GM19372 (cell line): ENCODE measurements around the gene MAPK8.
"Not testable (repeated sequence)": the region's sequence is repeated elsewhere in the genome, so short reads cannot be mapped to it uniquely, and the experiment has no call there.

Source experiments
- ATAC-seq: cut with Tn5 transposase; IDR thresholded peaks from one replicate; pipeline ENCODE4 v1.9.1; 2021; ENCODE audit warnings: mild to moderate bottlenecking, low read depth, moderate library complexity; ENCODE audit not compliant: unreplicated experiment

The MAPK8 gene

DNA sequence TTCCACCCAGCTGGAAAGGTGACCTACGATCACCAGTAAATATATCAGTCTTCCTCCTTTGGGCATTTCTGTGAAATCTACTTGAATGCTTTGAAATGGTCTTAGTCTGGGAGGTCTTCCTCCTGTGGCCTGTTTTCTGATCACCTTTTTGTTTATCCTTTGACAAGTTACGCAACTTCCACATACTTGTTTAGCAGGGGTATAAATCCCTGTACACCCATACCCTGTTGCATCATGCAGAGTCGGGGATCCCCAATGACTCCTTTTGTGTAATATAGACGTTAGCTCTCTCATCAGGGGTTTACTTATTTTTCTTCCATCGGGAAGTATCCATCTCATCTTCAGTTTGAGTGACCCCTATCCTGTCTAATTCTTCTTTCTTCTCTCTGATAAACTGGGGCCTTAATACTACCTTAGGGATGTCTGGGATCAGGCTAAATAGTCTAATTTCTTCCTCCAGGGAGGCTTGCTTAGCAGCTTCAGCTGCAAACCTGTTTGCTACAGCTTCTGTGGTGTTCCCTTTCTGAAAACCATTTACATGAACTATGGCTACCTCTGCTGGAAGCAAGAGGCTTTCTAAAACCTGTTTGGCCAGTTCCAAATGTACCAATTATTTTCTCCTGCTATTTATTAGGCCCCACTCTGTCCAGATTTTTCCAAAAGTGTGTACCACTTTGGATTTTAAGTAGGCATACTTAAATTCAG, 25.8 kb downstream of the MAPK8 start:
- no peak for ATAC-seq

DNA sequence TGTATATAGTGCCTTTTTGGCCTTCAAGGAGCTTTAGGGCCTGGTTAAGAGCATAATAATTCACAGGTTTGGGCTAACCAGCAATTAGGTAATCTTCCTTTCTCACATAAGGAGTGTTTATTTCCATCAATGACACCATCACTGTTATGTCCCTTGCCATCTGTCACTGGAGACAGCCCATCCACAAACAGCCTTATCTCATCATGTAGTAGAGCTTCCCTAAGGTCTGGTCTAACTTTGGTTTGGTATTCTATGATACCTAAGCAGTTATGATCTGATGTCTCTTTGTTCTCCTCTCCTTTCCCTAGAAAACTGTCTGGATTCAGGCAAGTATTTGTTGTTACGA, 26.4 kb downstream of the MAPK8 start:
- ATAC-seq = no peak

DNA sequence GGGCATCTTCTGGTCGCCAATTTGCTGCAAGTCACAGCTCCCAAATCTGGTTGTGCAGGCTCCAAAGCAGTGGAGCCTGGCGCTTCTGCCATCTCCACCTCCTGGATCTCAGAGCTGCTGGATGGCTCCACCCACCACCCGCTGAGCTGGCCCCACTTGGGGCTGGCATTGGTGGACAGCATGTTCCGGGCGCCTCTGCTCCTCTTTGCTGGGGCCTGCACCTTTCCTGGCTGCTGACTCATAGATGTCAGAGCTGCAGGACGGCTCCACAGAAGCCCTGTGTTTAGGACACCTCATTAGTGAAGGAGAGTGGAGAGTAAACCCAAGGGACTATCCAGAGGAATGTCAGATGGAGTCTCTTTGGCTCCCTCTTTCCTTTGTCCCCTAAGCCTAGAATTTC, 27.4 kb downstream of the MAPK8 start:
- no peak for ATAC-seq

DNA sequence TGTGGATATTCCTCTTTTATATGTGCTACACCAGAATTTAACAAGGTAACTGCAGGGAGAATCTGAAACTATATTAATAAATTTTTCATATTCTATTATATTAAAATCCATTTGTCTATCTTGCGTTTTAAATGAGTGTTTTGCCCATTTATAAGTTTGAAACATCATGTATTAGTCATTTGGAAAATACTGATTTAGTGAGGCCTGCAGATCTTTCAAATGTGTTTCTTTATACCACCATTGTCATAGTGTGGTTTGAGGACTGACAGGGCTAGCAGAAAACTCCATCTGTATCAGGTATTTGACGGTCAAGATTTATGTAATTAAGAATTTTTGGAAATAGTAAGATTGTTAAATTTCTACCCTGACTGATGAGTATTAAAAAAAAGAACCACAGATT, 29.3 kb downstream of the MAPK8 start:
- ATAC-seq = no peak

DNA sequence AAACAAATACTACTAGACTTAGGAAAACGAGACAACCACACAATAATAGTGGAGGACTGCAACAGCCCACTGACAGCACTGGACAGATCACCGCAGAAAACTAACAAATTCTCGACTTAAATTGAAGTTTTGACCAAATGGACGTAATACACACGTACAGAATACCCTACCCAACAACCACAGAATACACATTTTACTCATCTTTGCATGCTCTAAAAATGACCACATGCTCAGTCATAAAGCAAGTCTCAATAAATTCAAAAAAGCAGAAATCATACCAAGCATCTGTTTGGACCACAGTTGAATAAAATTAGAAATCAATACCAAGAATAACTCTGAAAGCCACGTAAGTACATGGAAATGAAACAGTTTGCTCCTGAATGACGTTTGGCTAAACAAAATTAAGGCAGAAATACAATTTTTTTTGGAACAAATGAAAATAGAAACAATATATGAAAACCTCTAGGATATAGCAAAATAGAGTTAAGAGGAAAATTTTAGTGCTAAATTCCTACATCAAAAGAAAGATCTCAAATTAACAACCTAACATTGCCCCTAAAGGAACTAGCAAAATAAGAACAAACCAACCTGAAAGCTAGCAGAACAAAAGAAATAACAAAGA, 30.6 kb downstream of the MAPK8 start:
- peak; percentile 83 for ATAC-seq

DNA sequence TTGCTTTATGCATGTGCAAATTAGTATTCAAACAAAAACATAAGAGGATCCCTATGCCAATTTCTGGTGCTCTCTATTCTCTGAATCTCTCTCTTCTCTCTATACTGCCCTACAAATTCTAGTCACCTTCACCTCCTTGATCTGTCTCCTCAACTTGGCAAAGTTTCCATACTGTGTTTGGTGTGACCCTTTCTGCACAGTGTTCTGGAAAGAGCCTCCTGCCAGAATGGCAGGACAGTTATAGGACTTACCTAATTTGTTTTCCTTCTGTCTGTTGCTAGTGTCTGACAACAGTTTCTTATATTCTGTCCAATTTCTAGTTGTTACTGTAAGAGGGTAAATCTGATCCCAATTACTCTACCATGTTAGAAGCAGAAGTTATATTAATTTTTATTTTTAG, 34.3 kb downstream of the MAPK8 start:
- no peak for ATAC-seq

DNA sequence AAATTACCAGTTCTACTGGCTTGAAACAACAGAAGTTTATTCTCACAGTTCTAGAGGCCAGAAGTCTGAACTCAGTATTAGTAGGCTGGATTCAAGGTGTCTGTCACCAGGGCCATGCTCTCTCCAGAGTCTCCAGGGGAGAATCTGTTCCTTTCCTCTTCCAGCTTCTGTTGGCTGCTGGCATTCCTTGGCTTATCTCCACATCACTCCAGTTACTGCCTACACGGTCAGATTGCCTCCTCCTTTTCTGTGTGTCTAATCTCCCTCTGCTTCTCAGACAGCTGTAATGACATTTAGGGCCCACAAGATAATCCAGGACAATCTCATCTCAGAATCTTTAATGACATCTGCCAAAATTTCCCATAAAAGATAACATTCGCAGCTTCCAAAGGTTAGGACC, 36.6 kb downstream of the MAPK8 start:
- ATAC-seq = no peak

DNA sequence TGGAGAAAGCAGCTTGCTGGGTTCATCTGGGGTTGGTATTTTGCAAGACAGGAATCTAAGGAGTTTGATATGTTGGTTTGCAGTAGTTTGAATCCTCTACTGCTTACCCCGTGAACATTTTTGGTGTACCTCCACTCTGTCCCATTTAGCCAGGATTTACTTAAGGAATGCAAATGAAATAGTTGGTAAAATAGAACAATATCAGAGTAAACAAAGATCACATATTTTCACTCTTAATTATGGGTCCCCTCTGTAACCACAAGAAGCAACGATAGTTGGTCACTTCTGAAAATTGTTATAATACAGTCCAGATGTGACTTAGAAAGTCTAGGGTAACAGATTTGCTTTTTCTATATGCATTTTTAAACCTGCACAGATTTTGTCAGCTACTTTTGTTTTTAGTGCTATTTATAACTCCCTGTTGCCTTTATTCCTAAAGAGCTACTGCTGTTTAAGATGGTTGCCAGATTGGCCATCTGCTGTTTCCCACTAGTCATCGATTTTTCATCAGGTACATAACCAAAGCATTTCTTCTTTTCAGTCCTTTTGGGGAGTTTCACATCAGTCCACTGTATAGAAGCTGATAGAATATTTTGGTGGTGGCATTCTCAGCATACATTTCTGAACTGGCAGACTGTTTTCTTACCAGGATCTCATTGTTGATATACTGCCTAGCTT, 37.6 kb downstream of the MAPK8 start:
- ATAC-seq = no peak

DNA sequence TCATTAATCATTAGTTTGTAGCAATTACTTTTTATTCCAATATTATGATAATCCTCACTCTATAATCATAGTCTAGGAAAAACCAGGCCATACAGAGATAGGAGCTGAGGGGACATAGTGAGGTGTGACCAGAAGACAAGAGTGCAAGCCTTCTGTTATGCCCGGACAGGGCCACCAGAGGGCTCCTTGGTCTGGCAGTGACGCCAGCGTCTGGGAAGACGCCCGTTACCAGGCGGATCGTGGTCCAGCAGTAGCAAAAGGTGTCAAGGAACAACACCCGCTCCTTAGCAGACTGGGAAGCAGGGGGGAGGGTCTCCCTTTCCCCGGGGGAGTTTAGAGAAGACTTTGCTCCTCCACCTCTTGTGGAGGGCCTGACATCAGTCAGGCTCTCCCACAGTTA, 39.8 kb downstream of the MAPK8 start:
- ATAC-seq = not testable (repeated sequence)

DNA sequence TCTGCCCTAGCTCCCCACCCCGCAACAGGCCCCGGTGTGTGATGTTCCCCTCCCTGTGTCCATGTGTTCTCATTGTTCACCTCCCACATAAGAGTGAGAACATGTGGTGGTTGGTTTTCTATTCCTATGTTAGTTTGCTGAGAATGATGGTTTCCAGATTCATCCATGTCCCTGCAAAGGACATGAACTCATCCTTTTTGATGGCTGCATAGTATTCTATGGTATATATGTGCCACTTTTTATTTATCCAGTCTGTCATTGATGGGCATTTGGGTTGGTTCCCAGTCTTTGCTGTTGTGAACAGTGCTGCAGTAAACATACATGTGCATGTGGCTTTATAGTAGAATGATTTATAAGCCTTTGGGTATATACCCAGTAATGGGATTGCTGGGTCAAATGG, 41.1 kb downstream of the MAPK8 start:
- ATAC-seq = not testable (repeated sequence)

DNA sequence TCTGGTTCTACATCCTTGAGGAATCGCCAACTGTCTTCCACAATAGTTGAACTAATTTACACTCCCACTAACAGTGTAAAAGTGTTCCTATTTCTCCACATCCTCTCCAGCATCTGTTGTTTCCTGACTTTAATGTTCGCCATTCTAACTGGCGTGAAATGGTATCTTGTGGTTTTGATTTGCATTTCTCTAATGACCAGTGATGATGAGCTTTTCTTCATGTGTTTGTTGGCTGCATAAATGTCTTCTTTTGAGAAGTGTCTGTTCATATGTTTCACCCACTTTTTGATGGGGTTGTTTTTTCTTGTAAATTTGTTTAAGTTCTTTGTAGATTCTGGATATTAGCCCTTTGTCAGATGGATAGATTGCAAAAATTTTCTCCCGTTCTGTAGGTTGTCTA, 41.5 kb downstream of the MAPK8 start:
- not testable (repeated sequence) for ATAC-seq

DNA sequence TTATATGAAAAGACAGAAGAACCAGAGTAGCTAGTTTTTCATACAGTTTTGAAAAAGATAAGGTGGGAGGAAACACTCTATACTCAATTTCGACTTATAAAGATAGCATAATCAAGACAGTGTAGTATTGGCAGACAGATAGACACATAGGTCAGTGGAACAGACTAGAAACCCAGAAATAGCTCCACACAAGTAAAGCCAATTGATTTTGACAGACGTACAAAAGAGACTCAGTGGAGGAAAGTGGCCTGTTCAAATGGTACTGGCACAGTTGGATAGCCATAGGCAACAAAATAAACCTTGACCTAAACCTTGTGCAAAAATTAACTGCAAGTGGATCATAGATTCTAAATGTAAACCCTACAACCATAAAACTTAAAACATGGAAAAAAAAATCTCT, 46.8 kb downstream of the MAPK8 start:
- no peak for ATAC-seq

DNA sequence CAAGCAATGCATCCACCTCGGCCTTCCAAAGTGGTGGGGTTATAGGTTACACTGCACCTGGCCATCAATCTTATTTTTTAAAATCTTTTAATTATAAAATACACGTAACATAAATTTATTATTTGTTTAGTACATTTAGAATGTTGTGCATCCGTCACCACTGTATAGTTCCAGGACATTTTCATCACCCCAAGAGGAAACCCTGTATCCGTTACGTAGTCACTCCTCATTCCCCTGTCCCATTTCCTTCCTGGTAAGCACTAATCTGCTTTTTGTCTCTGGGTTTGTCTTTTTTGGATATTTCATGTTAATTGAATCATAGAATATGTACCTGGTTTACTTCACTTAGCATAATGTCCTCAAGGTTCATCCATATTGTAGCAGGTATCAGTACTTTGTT, 51.2 kb downstream of the MAPK8 start:
- ATAC-seq = no peak

DNA sequence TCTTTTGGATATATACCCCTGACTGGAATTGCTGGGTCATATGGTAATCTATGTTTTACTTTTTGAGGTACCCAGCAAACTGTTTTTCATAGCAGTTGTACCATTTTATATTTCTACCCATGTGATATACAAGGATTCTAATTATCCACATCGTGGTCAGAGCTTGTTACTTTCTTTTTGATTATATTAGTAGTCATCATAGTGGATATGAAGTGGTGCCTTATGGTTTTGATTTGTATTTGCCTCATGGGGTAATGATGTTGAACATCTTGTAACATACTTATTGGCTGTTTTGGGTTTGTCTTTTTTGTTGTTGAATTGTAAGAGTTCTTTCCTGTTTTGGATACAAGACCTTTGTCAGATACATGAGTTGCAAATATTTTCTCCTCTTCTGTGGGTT, 51.7 kb downstream of the MAPK8 start:
- no peak for ATAC-seq

DNA sequence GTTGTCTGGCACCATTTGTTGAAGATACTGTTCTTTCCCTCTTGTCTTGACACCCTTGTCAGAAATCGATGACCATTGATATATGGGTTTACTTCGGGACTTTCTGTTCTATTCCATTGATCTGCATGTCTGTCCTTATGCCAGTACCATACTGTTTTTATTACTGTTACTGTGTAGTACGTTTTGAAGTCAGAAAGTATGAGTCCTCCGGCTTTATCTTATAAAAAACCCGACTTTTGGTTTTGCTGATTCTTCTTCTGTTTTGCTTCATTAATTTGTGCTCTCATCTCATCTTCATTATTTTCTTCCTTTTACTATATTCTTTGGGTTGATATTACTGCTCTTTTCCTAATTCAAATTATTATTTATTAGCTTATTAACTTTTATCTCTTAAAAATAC, 52.4 kb downstream of the MAPK8 start:
- no peak for ATAC-seq

DNA sequence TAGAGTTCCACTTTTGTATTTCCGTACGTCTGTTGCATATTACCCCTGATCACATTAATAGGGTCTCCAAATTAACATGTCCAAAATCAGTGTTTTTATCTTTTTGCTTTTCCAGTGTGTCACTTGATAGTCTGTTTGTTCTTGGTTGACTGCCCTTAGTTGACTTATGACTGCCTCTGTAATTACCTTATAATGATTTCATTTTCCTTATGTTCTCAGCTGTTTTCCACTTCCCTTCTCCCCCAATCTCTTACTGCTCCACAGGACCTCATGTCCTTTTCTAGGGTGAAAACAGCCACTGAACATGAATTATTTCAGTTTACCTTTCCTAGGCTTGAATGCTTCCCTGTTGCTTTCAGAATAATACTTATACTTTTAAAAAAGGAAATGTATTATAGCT, 54.7 kb downstream of the MAPK8 start:
- ATAC-seq = no peak

DNA sequence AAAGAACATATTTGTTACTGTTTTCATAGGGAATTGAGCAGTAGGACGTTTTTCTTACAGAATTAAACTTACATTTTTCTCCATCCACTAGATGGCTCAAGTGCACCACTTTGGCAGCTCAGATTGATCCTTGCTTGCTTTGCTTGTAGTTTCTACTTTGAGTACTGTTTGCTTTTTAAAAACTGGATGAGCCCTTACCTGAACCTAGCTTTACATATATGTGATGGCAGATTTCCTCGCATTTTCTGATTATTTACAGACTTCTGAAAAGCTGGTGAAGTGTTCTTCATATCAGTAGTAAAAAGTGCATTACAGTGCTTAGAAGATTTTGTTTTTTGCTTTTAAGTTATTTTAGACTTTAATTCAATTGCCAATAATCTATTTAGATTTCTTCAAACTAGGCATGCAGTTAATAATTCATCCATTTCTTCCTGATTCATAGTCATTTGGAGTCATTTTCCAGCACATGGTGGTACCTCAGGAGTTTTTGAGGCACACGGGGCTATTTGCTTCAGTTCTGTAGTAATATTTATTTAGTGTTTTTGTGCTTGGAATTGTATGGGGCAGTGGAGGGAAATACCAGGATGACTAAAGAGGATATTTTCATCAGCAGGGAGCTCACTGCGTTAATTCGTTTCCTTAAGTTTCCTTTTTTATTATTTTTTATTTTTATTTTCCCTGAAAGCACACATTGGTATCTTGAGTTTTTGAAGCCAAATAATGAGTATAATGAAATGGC, 57.3 kb downstream of the MAPK8 start:
- no peak for ATAC-seq

DNA sequence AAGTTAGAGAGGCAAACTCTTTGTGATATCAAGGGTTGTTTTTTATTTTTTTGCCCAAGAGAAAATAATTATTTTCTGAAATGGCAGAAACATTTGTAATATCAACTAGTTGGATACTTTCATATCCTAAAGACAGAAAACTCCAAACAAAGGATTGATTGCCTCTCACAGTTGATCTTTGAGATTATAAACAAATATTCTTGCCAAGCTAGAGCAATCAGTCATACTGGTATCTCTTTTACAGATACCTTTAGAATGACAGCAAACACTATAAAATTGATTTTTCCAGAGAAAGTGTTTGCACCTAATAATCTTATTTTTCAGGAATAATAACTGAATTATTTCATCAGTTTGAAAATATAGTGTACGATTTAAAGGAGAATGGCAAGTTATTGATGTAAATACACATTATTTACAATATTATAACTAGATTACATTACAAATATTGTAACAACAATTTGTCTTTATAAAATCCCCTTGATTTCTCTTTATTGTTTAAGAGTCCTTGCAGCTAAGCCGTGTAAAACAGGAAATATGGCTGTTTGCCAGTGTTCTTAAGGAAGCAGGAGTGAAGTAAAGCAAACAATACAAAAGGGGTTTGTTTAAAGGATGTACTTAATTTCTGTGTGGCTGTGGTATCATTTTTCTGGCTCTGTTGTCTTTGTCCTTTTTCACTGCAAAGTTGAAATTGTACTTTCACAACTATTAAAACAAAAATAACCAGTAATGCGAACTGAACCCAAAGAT, 58.4 kb downstream of the MAPK8 start:
- no peak for ATAC-seq

DNA sequence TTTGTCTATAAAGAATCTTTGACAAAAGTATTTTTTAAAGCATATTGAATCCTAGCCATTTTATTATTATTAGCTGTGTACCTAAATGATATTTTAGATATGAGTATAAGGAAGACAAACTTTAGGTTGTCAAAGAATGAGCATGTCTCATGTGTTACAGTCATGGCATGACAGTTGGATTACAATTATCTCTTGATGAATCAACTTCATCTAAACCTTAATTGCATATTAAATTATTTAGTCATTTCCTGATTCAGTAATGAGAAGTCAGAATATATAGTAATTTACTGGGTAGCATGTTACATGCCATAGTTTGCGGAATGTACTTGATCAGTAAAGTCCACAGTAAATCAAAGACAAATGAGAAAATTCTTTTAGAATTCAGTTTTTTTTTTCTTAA, 59.2 kb downstream of the MAPK8 start:
- ATAC-seq = no peak

DNA sequence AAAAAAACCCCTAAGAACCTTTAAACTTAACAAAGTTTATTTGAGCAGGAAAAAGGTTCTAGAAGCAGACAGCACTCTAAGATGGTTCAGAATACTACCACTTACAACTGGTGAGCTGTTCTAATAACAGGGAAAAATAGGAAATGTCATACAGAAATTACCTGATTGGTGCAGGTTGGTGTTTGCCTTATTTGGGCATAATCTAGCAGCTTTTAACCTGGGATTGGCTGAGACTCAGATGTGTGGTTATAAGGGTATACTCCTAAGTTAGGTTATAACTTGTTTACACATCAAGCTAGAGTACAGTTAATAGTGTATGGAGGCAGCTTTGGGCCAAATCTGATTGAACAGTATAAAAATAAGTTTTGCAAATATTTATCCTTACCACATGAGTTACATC, 59.8 kb downstream of the MAPK8 start:
- ATAC-seq = no peak

DNA sequence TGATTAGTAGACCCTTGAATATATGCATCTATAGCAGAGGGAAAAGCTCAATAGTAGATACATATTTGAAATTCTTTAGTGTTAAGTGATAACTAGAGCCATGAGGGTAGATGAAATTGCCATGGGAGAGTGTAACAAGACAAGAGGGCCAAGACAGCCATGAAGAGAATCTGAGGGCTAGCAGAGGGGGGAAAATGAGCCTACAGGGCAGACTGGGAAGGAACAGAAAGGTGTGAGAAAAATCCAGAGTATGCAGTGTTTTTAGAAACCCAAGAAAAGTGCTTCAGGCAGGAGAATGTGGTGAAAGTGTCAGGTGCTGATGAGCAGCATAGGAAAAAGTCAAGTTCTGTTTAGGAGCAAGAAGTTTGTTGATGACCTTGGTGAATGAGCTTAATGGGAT, 63.0 kb downstream of the MAPK8 start:
- no peak for ATAC-seq
